Heart right ventricle (tissue), 16 donors: ENCODE results near the gene CTNND2. TPM values are rescaled to one million over a fixed set of nuclear protein-coding genes. Genes with fewer than 3 reads are reported as not detected.
A peak's percentile ranks its signal among the peaks of the same experiment; 100 is the strongest.

Experiments
- ATAC-seq, 8 donors: fragments of 200-7000 bp; cut with Tn5 transposase; one replicate each; pipeline ENCODE4 v1.9.1; 2020; ENCODE audit warnings: mild to moderate bottlenecking in 8 of 8, moderate library complexity in 8 of 8, moderate number of reproducible peaks in 1 of 8
- DNase-seq, 2 donors: peaks; one replicate each; pipeline ENCODE4 v3.0.0-alpha.2; 2020
- H3K27ac ChIP-seq, 10 donors: fragments of 200-600 bp; sonication (generic) in 2 of 10; one replicate each; pipeline versions ENCODE4 v1.5.0 to v1.8.0; 2020 to 2022; ENCODE audit warnings: mild to moderate bottlenecking in 3 of 10
- H3K27me3 ChIP-seq, 7 donors: fragments of 200-600 bp; one replicate each; pipeline ENCODE4 v1.8.0; 2021 to 2022; ENCODE audit warnings: mild to moderate bottlenecking in 2 of 7
- H3K36me3 ChIP-seq, 9 donors: fragments of 200-600 bp; sonication (generic) in 1 of 9; one replicate each; pipeline versions ENCODE4 v1.5.0 to v1.8.0; 2020 to 2022; ENCODE audit warnings: mild to moderate bottlenecking in 2 of 9
- H3K4me1 ChIP-seq, 9 donors: fragments of 200-600 bp; sonication (generic) in 1 of 9; one replicate each; pipeline versions ENCODE4 v1.5.0 to v1.8.0; 2020 to 2022; ENCODE audit warnings: mild to moderate bottlenecking in 4 of 9
- H3K4me3 ChIP-seq, 10 donors: fragments of 200-600 bp; sonication (generic) in 2 of 10; one replicate each; pipeline versions ENCODE4 v1.5.0 to v1.8.0; 2020 to 2022; ENCODE audit warnings: mild to moderate bottlenecking in 7 of 10, moderate library complexity in 2 of 10
- H3K9me3 ChIP-seq, 11 donors: fragments of 200-600 bp in 10 of 11; sonication (generic) in 2 of 11; one replicate each; pipeline versions ENCODE4 v1.5.0 to v1.8.0; 2013 to 2022; ENCODE audit warnings: mild to moderate bottlenecking in 2 of 11, control low read depth in 1 of 11, moderate library complexity in 1 of 11
- WGBS, 2 donors: extraction: QIAGEN DNeasy Blood & Tissue Kit; methylation state at CpG; one replicate each; pipeline ENCODE4 v1.1.7; 2013; ENCODE audit warnings: inconsistent platforms in 1 of 2; 5-methylcytosine and 5-hydroxymethylcytosine counted together
- intact Hi-C, 10 donors: fragments of 100-400 bp; cut with DNase I; formaldehyde crosslinking; loops; one replicate each; pipeline versions ENCODE4 v1.11.1 to v1.14.2; 2022
- polyA plus RNA-seq, 2 donors: library from polyadenylated mRNA; stranded (reverse); fragments of 200-250 nt; gene quantifications; one replicate each; pipeline ENCODE4 v1.2.3, GENCODE V29; 2013
- total RNA-seq, 10 donors: library from RNA; stranded (reverse); fragmentation: NEBNext Ultra II Directional in 3 of 10; extraction: Animal tissue kit (Norgen Biotek cat#: 25700) in 3 of 10; gene quantifications; one replicate each; pipeline versions ENCODE4 v1.2.1 to v1.2.4, GENCODE V29; 2021 to 2023
- TF ChIP-seq, protein P1 (sequence below), 9 donors: fragments of 200-600 bp; sonication (generic) in 2 of 9; IDR thresholded peaks; one replicate each; pipeline versions ENCODE4 v1.5.0 to v1.8.0; 2021 to 2022; ENCODE audit warnings: antibody characterized with exemption in 9 of 9, mild to moderate bottlenecking in 5 of 9, moderate library complexity in 1 of 9
- donor health status: Arrhythmogenic right ventricular cardiomyopathy.
- donor health status: ischemic (EF 13 %, LVEDD 7.1; RV severe dilation, severe dysfunction).
- donor health status: healthy with polysubstance abuse.
- donor health status: DM: no; HTN: yes; CAD: no.
- donor health status: DM: no; HTN: no; CAD: no.
- donor health status: ischemic (EF 25% LVEDD 6.9; RV normal size, moderate dysfunction).
- donor health status: ischemic (EF 25% LVEDD 5.7; RV mildly dilated, moderate dysfunction).
- donor health status: healthy.
- donor health status: DM: yes; HTN: yes; CAD: no.
- donor health status: Ischemic cardiomyopathy.
- donor health status: ischemic (EF 35%, LVEDD 5.7; RV mildly dilated, moderate dysfunction).
- donor health status: nonischemic (EF 11% LVEDD 7.7; RV severe dilation, severe dysfunction).
- donor health status: DM: yes; HTN: yes; CAD: no.
- donor health status: PGD.
- donor health status: ischemic (EF 29% LVEDD 5.4; RV normal size, mild dysfunction).
- donor health status: nonischemic (EF 23%, LVEDD 6.1; RV moderate dilation, normal function).

Gene CTNND2
- total and polyA plus RNA-seq, 12 donors: 1.1 to 29.6 (median 9.9) TPM

DNA sequence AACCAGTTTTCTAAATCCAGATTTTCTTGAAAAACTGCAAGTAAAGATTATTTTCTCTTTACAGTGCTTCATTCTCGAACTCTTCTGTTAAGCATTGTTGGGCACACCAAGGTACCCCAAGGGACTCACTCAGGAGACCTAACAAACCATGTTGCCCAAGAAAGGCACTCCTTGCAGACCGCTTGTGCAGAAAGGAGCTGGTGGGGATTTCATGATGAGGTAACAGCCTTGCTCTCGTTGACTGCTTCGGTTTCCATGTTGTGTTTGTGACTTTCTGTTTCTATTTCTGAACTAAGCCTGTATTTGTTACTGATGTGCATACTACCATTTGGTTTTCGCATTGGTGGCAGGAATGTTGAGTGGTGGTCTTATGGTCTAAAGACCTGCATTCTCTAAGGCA, 876.6 kb downstream of the CTNND2 start:
- DNase-seq: no peak
- Histone ChIP-seq H3K9me3 (peaks cover 0 to 32% (median 17%) of the 10 kb centered on the region in 11 donors), H3K27ac (no peak overlapping the region), H3K4me3 (no peak overlapping the region), H3K36me3 (no peaks in the 10 kb centered on the region), H3K4me1 (peaks cover 0 to 12% (median 0%) of the 10 kb centered on the region in 9 donors), H3K27me3 (peaks cover 0 to 6% (median 0%) of the 10 kb centered on the region in 7 donors)
- ATAC-seq: no peak
- intact Hi-C loops: no loop called here
- 77 to 91% methylated on average over 5 of the region's 5 CpGs for WGBS, 2 donors
- TF ChIP-seq, protein P1, sequence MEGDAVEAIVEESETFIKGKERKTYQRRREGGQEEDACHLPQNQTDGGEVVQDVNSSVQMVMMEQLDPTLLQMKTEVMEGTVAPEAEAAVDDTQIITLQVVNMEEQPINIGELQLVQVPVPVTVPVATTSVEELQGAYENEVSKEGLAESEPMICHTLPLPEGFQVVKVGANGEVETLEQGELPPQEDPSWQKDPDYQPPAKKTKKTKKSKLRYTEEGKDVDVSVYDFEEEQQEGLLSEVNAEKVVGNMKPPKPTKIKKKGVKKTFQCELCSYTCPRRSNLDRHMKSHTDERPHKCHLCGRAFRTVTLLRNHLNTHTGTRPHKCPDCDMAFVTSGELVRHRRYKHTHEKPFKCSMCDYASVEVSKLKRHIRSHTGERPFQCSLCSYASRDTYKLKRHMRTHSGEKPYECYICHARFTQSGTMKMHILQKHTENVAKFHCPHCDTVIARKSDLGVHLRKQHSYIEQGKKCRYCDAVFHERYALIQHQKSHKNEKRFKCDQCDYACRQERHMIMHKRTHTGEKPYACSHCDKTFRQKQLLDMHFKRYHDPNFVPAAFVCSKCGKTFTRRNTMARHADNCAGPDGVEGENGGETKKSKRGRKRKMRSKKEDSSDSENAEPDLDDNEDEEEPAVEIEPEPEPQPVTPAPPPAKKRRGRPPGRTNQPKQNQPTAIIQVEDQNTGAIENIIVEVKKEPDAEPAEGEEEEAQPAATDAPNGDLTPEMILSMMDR (IDR thresholded peaks at IDR 0.05): no peak

- Histone ChIP-seq H3K4me1 (peaks cover 0 to 12% (median 0%) of the 10 kb centered on the region in 9 donors), H3K9me3 (peaks cover 0 to 31% (median 17%) of the 10 kb centered on the region in 11 donors), H3K27me3 (no peaks in the 10 kb centered on the region), H3K4me3 (no peak overlapping the region), H3K27ac (no peak overlapping the region), H3K36me3 (no peaks in the 10 kb centered on the region)
- TF ChIP-seq, protein P1 (IDR thresholded peaks at IDR 0.05): no peak
- DNase-seq: no peak
- intact Hi-C loops: no loop called here
- no peak for ATAC-seq
- WGBS, 2 donors: 94 to 100% methylated on average over 2 of the region's 2 CpGs
These were observed 877.7 kb downstream of the CTNND2 start for GRCh38 chr5:11026543-11026942.

DNA sequence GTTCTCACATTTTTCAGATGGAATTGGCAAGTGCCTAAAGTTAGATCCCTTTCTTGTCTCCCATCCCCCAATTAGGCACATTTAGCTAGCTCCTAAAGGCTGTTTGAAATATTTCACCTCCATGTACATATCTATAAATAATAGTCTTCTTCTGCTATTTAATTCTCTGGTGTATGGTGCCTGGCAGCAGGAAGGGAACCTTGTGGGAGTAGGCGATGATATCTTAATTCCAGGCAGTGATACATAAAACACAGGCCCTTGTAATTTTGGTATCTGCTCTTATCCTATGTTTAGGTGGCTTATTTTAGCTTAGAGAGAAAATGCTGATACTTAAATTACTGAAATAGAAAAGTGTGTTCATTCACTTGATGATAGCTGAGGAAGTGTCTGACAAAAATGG, 880.3 kb downstream of the CTNND2 start:
- Histone ChIP-seq H3K36me3 (no peaks in the 10 kb centered on the region), H3K27ac (peak overlapping the region in 7 of 10 donors; percentile 30 to 74 (median 59)), H3K9me3 (peaks cover 0 to 5% (median 0%) of the 10 kb centered on the region in 11 donors), H3K4me1 (peaks cover 0 to 12% (median 0%) of the 10 kb centered on the region in 9 donors), H3K27me3 (no peaks in the 10 kb centered on the region), H3K4me3 (no peak overlapping the region)
- TF ChIP-seq, protein P1 (IDR thresholded peaks at IDR 0.05): no peak
- no peak for DNase-seq
- intact Hi-C loops: no loop called here
- peak in 6 of 8 donors; percentile 40 to 92 (median 73) for ATAC-seq
- WGBS, 2 donors: 18 to 37% methylated on average over 1 of the region's 1 CpG

GRCh38 chr5:11013793-11014192, 890.5 kb downstream of the CTNND2 start:
- H3K27ac ChIP-seq: peak overlapping the region in 7 of 10 donors; percentile 11 to 72 (median 47)
- ATAC-seq (peak in 7 of 8 donors; percentile 43 to 78 (median 61)), DNase-seq (peak; percentile 23 to 50)
- WGBS, 2 donors: 37 to 62% methylated on average over 4 of the region's 4 CpGs
- H3K36me3 ChIP-seq: no peaks in the 10 kb centered on the region
- no peaks in the 10 kb centered on the region for H3K9me3 ChIP-seq
- TF ChIP-seq, protein P1 (IDR thresholded peaks at IDR 0.05): no peak
- H3K27me3 ChIP-seq: no peaks in the 10 kb centered on the region
- intact Hi-C loops: no loop called here
- no peak overlapping the region for H3K4me3 ChIP-seq
- peaks cover 0 to 37% (median 6%) of the 10 kb centered on the region in 9 donors for H3K4me1 ChIP-seq
